Chondrocyte (in vitro differentiated cells): Measurements from ENCODE around the gene PRDM2. TPM values are rescaled to one million over a fixed set of nuclear protein-coding genes. Genes with fewer than 3 reads are reported as not detected.

Experiments used
- DNase-seq: peaks from one replicate; pipeline ENCODE4 v3.0.0; 2021; ENCODE audit warnings: mixed read lengths, low spot score
- H3K27ac Mint-ChIP-seq: one replicate; pipeline ENCODE4 v1.8.0; 2021; ENCODE audit warnings: mild to moderate bottlenecking, moderate library complexity, mixed read lengths; ENCODE audit not compliant: unreplicated experiment
- H3K27me3 Mint-ChIP-seq: 2 replicates; pipeline ENCODE4 v1.8.0; 2021; ENCODE audit warnings: low read depth, mixed read lengths
- H3K36me3 Mint-ChIP-seq: 2 replicates; pipeline ENCODE4 v1.8.0; 2021; ENCODE audit warnings: low read depth, mixed read lengths
- H3K4me1 Mint-ChIP-seq: 2 replicates; pipeline ENCODE4 v1.8.0; 2021; ENCODE audit warnings: low read depth, mild to moderate bottlenecking, mixed read lengths
- H3K4me3 Mint-ChIP-seq: one replicate; pipeline ENCODE4 v1.8.0; 2021; ENCODE audit warnings: mild to moderate bottlenecking, moderate library complexity, mixed read lengths; ENCODE audit not compliant: unreplicated experiment
- H3K9me3 Mint-ChIP-seq: 2 replicates; pipeline ENCODE4 v1.8.0; 2021; ENCODE audit warnings: low read depth, mixed read lengths
- CTCF ChIP-seq: fragments of 200-600 bp; sonication (generic); IDR thresholded peaks from 2 replicates; pipeline ENCODE4 v1.5.0; 2021; ENCODE audit warnings: antibody characterized with exemption, mild to moderate bottlenecking, moderate library complexity
- total RNA-seq: library from RNA; stranded (reverse); gene quantifications from 3 replicates; pipeline ENCODE4 v1.2.1, GENCODE V29; 2021

PRDM2 gene
- total RNA-seq, 1 donor from 2014 or later, result 36.8 TPM

GRCh38 chr1:13728091-13728715 lies 28.2 kb downstream of the PRDM2 start:
- TF ChIP-seq CTCF, result no peak
- Mint-ChIP-seq H3K4me1 (peaks cover 45% of the 10 kb centered on the region), H3K36me3 (peaks cover 3% of the 10 kb centered on the region), H3K27ac (peak overlapping the region; percentile 15), H3K27me3 (no peaks in the 10 kb centered on the region), H3K9me3 (no peaks in the 10 kb centered on the region), H3K4me3 (no peak overlapping the region)
- DNase-seq, result no peak

- Mint-ChIP-seq H3K27me3 (no peaks in the 10 kb centered on the region), H3K4me1 (peaks cover 64% of the 10 kb centered on the region), H3K4me3 (no peak overlapping the region), H3K36me3 (peaks cover 3% of the 10 kb centered on the region), H3K9me3 (no peaks in the 10 kb centered on the region), H3K27ac (no peak overlapping the region)
- no peak for DNase-seq
- no peak for TF ChIP-seq CTCF
Observed at GRCh38 chr1:13730291-13730690, 30.3 kb downstream of the PRDM2 start.

GRCh38 chr1:13730751-13731482 lies 30.9 kb downstream of the PRDM2 start:
- Mint-ChIP-seq H3K4me1 (peaks cover 60% of the 10 kb centered on the region), H3K27ac (no peak overlapping the region), H3K4me3 (no peak overlapping the region)

GRCh38 chr1:13731897-13732296 lies 31.9 kb downstream of the PRDM2 start:
- peaks cover 57% of the 10 kb centered on the region for H3K4me1 Mint-ChIP-seq
- H3K4me3 Mint-ChIP-seq, result no peak overlapping the region
- no peaks in the 10 kb centered on the region for H3K27me3 Mint-ChIP-seq
- no peak overlapping the region for H3K27ac Mint-ChIP-seq
- no peaks in the 10 kb centered on the region for H3K9me3 Mint-ChIP-seq
- no peak for TF ChIP-seq CTCF
- no peak for DNase-seq
- H3K36me3 Mint-ChIP-seq, result peaks cover 3% of the 10 kb centered on the region

More at GRCh38 chr1:13730751-13731482, 30.9 kb downstream of the PRDM2 start:
- no peaks in the 10 kb centered on the region for H3K27me3 Mint-ChIP-seq
- no peaks in the 10 kb centered on the region for H3K9me3 Mint-ChIP-seq
- H3K36me3 Mint-ChIP-seq, result peaks cover 3% of the 10 kb centered on the region
- no peak for TF ChIP-seq CTCF
- no peak for DNase-seq

- H3K4me1 Mint-ChIP-seq, result peaks cover 60% of the 10 kb centered on the region
- peaks cover 3% of the 10 kb centered on the region for H3K36me3 Mint-ChIP-seq
- H3K4me3 Mint-ChIP-seq, result peak overlapping the region; percentile 45
Observed at GRCh38 chr1:13732971-13733667, 33.1 kb downstream of the PRDM2 start.

More at GRCh38 chr1:13732971-13733667, 33.1 kb downstream of the PRDM2 start:
- DNase-seq, result no peak
- TF ChIP-seq CTCF, result no peak
- no peaks in the 10 kb centered on the region for H3K27me3 Mint-ChIP-seq
- H3K9me3 Mint-ChIP-seq, result no peaks in the 10 kb centered on the region
- H3K27ac Mint-ChIP-seq, result peak overlapping the region; percentile 95
